GM10266 (cell line): ENCODE data around the gene PACSIN2.
A peak's percentile ranks its signal among the peaks of the same experiment; 100 is the strongest.

Experiments
- DNase-seq: peaks from one replicate; pipeline ENCODE4 v3.0.0; 2012; ENCODE audit errors: extremely low spot score
- CTCF ChIP-seq: IDR thresholded peaks from 2 replicates; pipeline ENCODE4 v1.5.1; 2012; ENCODE audit warnings: mild to moderate bottlenecking, low read depth; ENCODE audit not compliant: control insufficient read depth, insufficient read depth; ENCODE audit errors: missing control alignments

Gene PACSIN2

GRCh38 chr22:42970029-42970428 lies 44.9 kb downstream of the PACSIN2 start:
- no peak for TF ChIP-seq CTCF
- DNase-seq = peak; percentile 9

GRCh38 chr22:42969348-42969975 lies 45.5 kb downstream of the PACSIN2 start:
- peak; percentile 8 for DNase-seq
- no peak for TF ChIP-seq CTCF

- DNase-seq = peak; percentile 77
- TF ChIP-seq CTCF = peak; percentile 74
These were observed 47.0 kb downstream of the PACSIN2 start for GRCh38 chr22:42967933-42968332.

GRCh38 chr22:42967005-42967404 lies 47.9 kb downstream of the PACSIN2 start:
- no peak for TF ChIP-seq CTCF
- no peak for DNase-seq

- TF ChIP-seq CTCF = no peak
- DNase-seq = no peak
These were observed 48.5 kb downstream of the PACSIN2 start for GRCh38 chr22:42966497-42966896.

- TF ChIP-seq CTCF = no peak
- DNase-seq = peak; percentile 32
These were observed 49.8 kb downstream of the PACSIN2 start for GRCh38 chr22:42964994-42965699.

- no peak for TF ChIP-seq CTCF
- no peak for DNase-seq
These were observed 51.7 kb downstream of the PACSIN2 start for GRCh38 chr22:42963231-42963595.
